Measurements from ENCODE around the gene TICRR. TPM values are rescaled to one million over a fixed set of nuclear protein-coding genes. Genes with fewer than 3 reads are reported as not detected.

TICRR gene
- polyA plus RNA-seq, 10 donors, result 3.4 to 7.3 (median 4.6) TPM

DNA sequence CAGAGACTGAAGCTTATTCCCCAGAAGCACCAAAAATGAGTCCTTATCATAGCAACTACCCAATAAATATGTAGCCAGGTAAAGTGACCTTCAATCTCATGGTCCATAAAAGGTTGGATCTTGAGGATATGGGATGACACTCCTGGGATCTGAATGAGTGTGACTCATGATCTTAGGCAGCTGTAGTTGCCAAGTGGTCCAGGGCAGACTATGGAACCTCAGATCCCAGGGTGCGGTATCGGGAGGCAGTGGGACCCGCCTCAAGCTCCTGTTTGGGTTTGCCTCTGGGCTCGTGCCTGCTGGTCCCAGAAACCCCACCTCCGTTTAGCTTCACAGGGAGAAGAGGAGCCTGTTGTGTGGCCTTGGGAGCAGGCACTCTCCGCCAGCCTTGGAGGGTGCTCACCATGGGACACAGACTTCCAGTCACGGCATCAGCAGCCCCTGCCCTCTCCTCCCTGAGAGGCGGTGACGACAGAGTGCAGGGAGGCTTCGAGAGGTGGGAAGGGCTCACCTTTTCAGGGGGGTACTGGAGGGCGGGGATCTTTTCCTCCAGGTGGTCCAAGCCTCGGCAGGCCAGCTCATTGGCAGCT, 95.8 kb downstream of the TICRR start:
- DNase-seq, result no peak

DNA sequence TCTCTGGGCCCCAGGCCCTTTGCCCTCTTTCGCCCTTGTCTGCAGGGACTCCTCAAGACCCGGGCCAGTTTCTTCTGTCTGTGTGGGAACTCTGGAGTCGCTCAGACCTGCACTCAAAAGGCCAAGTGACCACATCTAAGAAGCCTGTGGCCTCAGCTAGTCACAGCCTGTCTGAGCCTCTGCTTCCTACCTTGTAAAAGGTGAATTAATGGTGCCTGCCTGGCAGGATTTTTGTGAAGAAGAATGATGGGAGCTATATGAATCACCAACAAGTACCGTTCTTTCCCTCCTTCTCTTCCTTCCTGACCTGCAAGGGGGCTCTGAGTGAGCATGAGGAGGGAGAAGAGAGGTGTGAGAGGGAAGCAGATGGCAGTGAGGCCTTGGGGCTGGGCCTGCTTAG, 96.4 kb downstream of the TICRR start:
- no peak for DNase-seq

DNA sequence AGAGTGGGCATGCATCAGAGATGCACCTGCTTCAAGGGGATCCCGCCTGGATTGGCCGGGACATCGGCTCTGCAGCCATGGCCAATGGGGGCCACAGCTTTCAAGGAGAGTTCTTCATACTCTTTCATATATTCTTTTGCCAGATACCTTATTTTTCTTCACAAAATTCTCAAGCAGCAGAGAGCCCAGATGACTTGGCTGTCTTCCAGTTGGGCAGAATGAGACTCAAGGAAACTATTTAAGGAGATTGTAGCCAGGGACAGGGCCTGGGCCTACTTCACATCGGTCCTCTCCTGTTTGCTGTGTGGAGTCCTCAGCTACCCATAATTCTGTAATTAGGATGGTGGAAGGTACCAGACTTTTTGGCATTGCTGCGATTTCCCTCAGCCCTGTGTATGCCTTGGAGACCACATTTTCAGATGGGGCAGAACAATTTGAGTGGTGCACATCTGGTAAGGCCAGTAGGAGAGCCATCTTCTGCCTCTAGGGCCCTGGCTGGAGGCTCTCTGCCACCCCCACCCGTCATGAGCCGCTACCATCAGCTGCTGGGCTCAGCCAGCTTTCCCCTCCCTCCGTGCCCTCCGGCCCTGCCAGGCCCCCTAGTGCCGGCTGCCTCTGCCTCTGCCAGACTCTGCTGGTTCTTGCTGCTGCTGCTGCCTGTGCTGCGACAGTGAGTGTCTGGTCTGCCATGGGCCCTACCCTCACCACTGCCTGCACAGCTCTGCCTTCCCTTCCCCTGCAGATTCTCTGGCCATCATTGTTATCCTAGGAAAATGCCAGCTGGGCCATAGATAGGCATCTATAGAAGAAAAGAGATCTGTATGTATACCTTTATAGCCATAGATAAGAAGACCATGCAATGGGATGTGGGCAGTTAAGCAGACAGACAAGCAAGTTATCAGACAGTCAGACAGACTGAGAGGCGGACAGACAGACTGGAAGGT, 97.2 kb downstream of the TICRR start:
- no peak for DNase-seq

DNA sequence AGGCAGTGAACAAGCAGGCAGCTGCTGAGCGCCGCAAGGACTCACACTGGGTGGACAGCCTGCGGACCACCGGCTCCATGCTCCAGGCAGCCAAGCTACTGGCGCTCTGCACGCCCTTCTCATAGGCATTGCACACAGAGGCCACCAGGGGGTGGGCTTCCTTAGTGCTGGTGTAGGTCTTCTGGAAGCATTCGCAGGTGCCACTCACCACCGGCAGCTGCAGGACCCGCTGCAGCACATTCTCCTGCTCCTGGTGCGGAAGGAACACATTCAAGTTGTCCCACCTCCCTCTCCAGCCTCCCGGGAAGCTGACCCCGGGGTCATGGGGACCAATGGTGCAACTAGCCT, 97.9 kb downstream of the TICRR start:
- no peak for DNase-seq

DNA sequence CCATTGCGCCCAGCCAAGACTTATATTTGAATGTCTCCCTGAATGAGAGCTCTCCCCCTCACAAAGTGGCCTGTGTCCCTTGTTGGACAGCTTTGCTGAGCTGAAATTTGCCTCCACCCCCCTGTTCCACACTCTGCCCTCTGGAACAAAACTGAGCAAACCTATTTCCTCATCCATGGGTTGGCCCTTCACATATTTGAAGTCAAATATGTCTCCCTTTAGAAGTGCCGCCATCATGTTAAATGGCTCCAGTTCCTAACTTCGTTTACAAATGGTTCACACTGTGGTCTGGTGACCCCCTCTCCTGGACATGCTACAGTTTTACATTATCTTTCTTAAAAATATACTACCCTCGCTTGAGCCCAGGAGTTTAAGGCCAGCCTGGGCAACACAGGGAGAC, 99.3 kb downstream of the TICRR start:
- no peak for DNase-seq

DNA sequence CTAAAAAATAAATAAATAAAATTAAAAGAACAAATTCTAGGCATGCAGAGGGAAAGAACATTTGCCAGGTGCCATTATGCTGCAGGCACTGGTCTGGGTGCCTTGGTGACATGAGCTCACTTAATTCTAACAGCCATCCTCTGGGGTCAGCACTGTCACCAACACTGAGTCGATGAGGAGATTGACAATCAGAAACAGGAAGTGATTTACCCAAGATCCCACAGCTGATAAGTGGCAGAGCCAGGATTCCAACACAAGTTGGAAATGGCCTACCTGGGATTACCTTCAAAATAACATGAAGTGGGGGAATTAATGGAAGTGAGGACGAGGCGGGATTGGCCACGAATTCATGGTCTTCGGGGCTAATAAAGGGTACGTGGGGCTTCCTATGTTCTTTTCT, 100.3 kb downstream of the TICRR start:
- no peak for DNase-seq

DNA sequence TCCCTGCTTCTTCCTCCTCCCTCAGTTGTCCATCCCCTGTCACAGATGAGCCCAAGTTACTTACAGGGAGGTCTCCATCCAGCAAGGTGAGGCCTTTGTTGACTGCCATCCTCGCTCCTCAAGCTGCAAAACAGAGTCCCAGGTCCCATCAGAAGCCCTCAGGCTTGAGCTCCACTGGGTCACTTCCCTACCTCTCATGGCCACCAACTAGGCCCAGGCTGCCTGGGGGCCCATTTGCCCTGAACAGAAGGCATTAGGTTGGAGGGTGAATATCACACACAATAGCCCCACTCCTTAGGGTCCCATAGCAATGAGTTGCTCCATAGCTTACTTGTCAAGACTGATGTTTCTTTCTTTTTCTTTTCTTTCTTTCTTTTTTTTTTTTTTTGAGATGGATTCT, 102.1 kb downstream of the TICRR start:
- DNase-seq, result no peak

Other genes starting within 250 kb of the TICRR start
- 10 to 100 TPM; 31.8 to 53.5 (median 39.4) TPM for gene POLG, start 240.6 kb upstream of the TICRR start, polyA plus RNA-seq (ENCODE audit: insufficient read length in 10 of 10)
- gene RHCG, start 78.9 kb upstream of the TICRR start, polyA plus RNA-seq (ENCODE audit: insufficient read length in 10 of 10), result 1 to 10 TPM in 1 of 10 donors, under 1 TPM in 1, not detected in 8; 0.55 to 1.3 TPM
- 10 to 100 TPM in 1 of 10 donors, 1 to 10 TPM in 9; 3.9 to 10.5 (median 5.4) TPM for gene KIF7, start 80.0 kb downstream of the TICRR start, polyA plus RNA-seq (ENCODE audit: insufficient read length in 10 of 10)
- gene PLIN1, start 103.9 kb downstream of the TICRR start, polyA plus RNA-seq (ENCODE audit: insufficient read length in 10 of 10), result 1 to 10 TPM in 2 of 10 donors, under 1 TPM in 7, not detected in 1; 0.11 to 3.3 (median 0.30) TPM
- 1 to 10 TPM; 3.0 to 7.0 (median 4.9) TPM for gene PEX11A, start 115.3 kb downstream of the TICRR start, polyA plus RNA-seq (ENCODE audit: insufficient read length in 10 of 10)
- gene WDR93, start 115.3 kb downstream of the TICRR start, polyA plus RNA-seq (ENCODE audit: insufficient read length in 10 of 10), result under 1 TPM; 0.07 to 0.37 (median 0.14) TPM
- 1 to 10 TPM in 5 of 10 donors, under 1 TPM in 4, not detected in 1; 0.18 to 1.3 (median 1.1) TPM for gene MESP1, start 175.8 kb downstream of the TICRR start, polyA plus RNA-seq (ENCODE audit: insufficient read length in 10 of 10)
- gene MESP2, start 200.9 kb downstream of the TICRR start, polyA plus RNA-seq (ENCODE audit: insufficient read length in 10 of 10), result under 1 TPM; 0.13 to 0.65 (median 0.30) TPM
- 10 to 100 TPM in 5 of 10 donors, 1 to 10 TPM in 5; 4.6 to 21.3 (median 9.8) TPM for gene ANPEP, start 239.4 kb downstream of the TICRR start, polyA plus RNA-seq (ENCODE audit: insufficient read length in 10 of 10)